ENCODE measurements around the gene UGT1A4.

GRCh38 chr2:233772153-233772552, 53.6 kb downstream of the UGT1A4 start:
- TF ChIP-seq POLR2A (IDR thresholded peaks at IDR 0.05) (no peak), CTCF (IDR thresholded peaks at IDR 0.05) (no peak)

Data from Peyer's patch (tissue), 4 donors.